ENCODE results near the gene PXN. TPM values are rescaled to one million over a fixed set of nuclear protein-coding genes. Genes with fewer than 3 reads are reported as not detected.
"Not testable (repeated sequence)": the region's sequence is repeated elsewhere in the genome, so short reads cannot be mapped to it uniquely, and the experiment has no call there.

Gene PXN
- total and polyA plus RNA-seq, 4 donors, result 6.0 to 13.1 (median 12.3) TPM

GRCh38 chr12:120197542-120197887 lies 68.0 kb downstream of the PXN start:
- no peak overlapping the region for H3K4me3 ChIP-seq (ENCODE audit: low read depth in 1 of 3, low read length in 3 of 3)
- H3K9ac ChIP-seq (ENCODE audit: low read depth in 1 of 2, low read length in 2 of 2), result no peak overlapping the region
- H3K27ac ChIP-seq (ENCODE audit: low read depth in 1 of 2, low read length in 2 of 2), result no peak overlapping the region
- no peaks in the 10 kb centered on the region for H3K27me3 ChIP-seq (ENCODE audit: control insufficient read depth in 4 of 4, insufficient read depth in 4 of 4, low read length in 3 of 4)
- WGBS, result 88% methylated on average over 4 of the region's 4 CpGs
- TF ChIP-seq TAF1 (conservative IDR thresholded peaks at IDR 0.05) (no peak), GABPA (IDR thresholded peaks at IDR 0.05 in 1 of 2, conservative IDR thresholded peaks at IDR 0.05 in 1 of 2) (no peak), YY1 (IDR thresholded peaks at IDR 0.05) (no peak), HNF4A (conservative IDR thresholded peaks at IDR 0.05) (no peak)
- TF ChIP-seq, protein P1, sequence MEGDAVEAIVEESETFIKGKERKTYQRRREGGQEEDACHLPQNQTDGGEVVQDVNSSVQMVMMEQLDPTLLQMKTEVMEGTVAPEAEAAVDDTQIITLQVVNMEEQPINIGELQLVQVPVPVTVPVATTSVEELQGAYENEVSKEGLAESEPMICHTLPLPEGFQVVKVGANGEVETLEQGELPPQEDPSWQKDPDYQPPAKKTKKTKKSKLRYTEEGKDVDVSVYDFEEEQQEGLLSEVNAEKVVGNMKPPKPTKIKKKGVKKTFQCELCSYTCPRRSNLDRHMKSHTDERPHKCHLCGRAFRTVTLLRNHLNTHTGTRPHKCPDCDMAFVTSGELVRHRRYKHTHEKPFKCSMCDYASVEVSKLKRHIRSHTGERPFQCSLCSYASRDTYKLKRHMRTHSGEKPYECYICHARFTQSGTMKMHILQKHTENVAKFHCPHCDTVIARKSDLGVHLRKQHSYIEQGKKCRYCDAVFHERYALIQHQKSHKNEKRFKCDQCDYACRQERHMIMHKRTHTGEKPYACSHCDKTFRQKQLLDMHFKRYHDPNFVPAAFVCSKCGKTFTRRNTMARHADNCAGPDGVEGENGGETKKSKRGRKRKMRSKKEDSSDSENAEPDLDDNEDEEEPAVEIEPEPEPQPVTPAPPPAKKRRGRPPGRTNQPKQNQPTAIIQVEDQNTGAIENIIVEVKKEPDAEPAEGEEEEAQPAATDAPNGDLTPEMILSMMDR (IDR thresholded peaks at IDR 0.05; ENCODE audit: low read depth, low read length, missing input control), result no peak
- peaks cover 5 to 47% (median 44%) of the 10 kb centered on the region in 4 donors for H3K4me1 ChIP-seq (ENCODE audit: control insufficient read depth in 4 of 4, insufficient read depth in 4 of 4, low read length in 3 of 4)
- H3K9me3 ChIP-seq (ENCODE audit: control insufficient read depth in 4 of 4, low read length in 3 of 4), result no peaks in the 10 kb centered on the region
- no peak for DNase-seq (ENCODE audit: low spot score)
- H3K36me3 ChIP-seq (ENCODE audit: control insufficient read depth in 4 of 4, insufficient read depth in 3 of 4, low read depth in 1 of 4, low read length in 3 of 4), result peaks cover 5 to 34% (median 26%) of the 10 kb centered on the region in 4 donors

DNA sequence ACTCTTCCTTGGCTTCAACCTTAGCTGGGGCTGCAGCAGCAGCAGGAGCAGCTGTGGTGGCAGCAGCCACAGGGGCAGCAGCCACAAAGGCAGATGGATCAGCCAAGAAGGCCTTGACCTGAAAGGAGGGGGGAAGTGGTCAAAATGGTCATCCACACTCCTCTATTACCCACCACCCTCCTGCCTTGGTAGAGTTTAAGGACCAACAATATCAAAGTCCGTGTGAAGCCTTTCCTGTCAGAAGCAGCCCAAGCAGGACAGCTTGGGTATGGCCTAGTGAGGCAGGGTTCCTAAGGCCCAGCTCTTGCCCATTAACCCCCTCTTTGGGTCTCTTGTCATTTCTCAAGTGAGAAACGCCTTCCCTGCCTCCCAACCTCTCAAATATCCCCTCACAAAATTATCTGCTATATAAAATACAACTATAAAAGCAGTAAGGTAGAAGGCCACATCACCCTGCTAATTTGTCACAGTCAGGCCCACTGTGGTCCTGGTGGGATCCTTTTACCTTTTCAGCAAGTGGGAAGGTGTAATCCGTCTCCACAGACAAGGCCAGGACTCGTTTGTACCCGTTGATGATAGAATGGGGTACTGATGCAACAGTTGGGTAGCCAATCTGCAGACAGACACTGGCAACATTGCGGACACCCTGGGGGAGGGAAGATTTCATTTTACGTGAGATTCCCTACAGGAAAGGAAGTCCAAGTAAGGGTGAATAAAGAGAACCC lies 68.6 kb downstream of the PXN start:
- not testable (repeated sequence) for DNase-seq (ENCODE audit: low spot score); H3K9ac ChIP-seq (ENCODE audit: low read depth in 1 of 2, low read length in 2 of 2); H3K9me3 ChIP-seq (ENCODE audit: control insufficient read depth in 4 of 4, low read length in 3 of 4); H3K4me3 ChIP-seq (ENCODE audit: low read depth in 1 of 3, low read length in 3 of 3); H3K27me3 ChIP-seq (ENCODE audit: control insufficient read depth in 4 of 4, insufficient read depth in 4 of 4, low read length in 3 of 4); H3K27ac ChIP-seq (ENCODE audit: low read depth in 1 of 2, low read length in 2 of 2)
- Histone ChIP-seq H3K4me1 (ENCODE audit: control insufficient read depth in 4 of 4, insufficient read depth in 4 of 4, low read length in 3 of 4) (peaks cover 5 to 45% (median 40%) of the 10 kb centered on the region in 4 donors), H3K36me3 (ENCODE audit: control insufficient read depth in 4 of 4, insufficient read depth in 3 of 4, low read depth in 1 of 4, low read length in 3 of 4) (peaks cover 5 to 34% (median 26%) of the 10 kb centered on the region in 4 donors)
- 81% methylated on average over 7 of the region's 7 CpGs for WGBS

GRCh38 chr12:120196363-120196762 lies 69.2 kb downstream of the PXN start:
- no peak overlapping the region for H3K9ac ChIP-seq (ENCODE audit: low read depth in 1 of 2, low read length in 2 of 2)
- peak overlapping the region in 1 of 2 donors; percentile 94 for H3K27ac ChIP-seq (ENCODE audit: low read depth in 1 of 2, low read length in 2 of 2)
- 66% methylated on average over 1 of the region's 1 CpG for WGBS
- H3K4me1 ChIP-seq (ENCODE audit: control insufficient read depth in 4 of 4, insufficient read depth in 4 of 4, low read length in 3 of 4), result peaks cover 5 to 44% (median 39%) of the 10 kb centered on the region in 4 donors
- peaks cover 5 to 34% (median 26%) of the 10 kb centered on the region in 4 donors for H3K36me3 ChIP-seq (ENCODE audit: control insufficient read depth in 4 of 4, insufficient read depth in 3 of 4, low read depth in 1 of 4, low read length in 3 of 4)
- no peak for DNase-seq (ENCODE audit: low spot score)
- H3K9me3 ChIP-seq (ENCODE audit: control insufficient read depth in 4 of 4, low read length in 3 of 4), result no peaks in the 10 kb centered on the region
- H3K4me3 ChIP-seq (ENCODE audit: low read depth in 1 of 3, low read length in 3 of 3), result no peak overlapping the region
- TF ChIP-seq GABPA (IDR thresholded peaks at IDR 0.05 in 1 of 2, conservative IDR thresholded peaks at IDR 0.05 in 1 of 2) (no peak), HNF4G (IDR thresholded peaks at IDR 0.05) (no peak), REST (IDR thresholded peaks at IDR 0.05) (no peak), SP1 (IDR thresholded peaks at IDR 0.05) (no peak), TAF1 (conservative IDR thresholded peaks at IDR 0.05) (no peak)
- TF ChIP-seq, protein P2, sequence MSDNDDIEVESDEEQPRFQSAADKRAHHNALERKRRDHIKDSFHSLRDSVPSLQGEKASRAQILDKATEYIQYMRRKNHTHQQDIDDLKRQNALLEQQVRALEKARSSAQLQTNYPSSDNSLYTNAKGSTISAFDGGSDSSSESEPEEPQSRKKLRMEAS (IDR thresholded peaks at IDR 0.05), result no peak
- TF ChIP-seq, protein P1 (IDR thresholded peaks at IDR 0.05; ENCODE audit: low read depth, low read length, missing input control), result no peak
- TF ChIP-seq, protein P3, sequence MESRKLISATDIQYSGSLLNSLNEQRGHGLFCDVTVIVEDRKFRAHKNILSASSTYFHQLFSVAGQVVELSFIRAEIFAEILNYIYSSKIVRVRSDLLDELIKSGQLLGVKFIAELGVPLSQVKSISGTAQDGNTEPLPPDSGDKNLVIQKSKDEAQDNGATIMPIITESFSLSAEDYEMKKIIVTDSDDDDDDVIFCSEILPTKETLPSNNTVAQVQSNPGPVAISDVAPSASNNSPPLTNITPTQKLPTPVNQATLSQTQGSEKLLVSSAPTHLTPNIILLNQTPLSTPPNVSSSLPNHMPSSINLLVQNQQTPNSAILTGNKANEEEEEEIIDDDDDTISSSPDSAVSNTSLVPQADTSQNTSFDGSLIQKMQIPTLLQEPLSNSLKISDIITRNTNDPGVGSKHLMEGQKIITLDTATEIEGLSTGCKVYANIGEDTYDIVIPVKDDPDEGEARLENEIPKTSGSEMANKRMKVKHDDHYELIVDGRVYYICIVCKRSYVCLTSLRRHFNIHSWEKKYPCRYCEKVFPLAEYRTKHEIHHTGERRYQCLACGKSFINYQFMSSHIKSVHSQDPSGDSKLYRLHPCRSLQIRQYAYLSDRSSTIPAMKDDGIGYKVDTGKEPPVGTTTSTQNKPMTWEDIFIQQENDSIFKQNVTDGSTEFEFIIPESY (IDR thresholded peaks at IDR 0.05), result no peak
- TF ChIP-seq, protein P4, sequence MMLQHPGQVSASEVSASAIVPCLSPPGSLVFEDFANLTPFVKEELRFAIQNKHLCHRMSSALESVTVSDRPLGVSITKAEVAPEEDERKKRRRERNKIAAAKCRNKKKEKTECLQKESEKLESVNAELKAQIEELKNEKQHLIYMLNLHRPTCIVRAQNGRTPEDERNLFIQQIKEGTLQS (IDR thresholded peaks at IDR 0.05), result no peak
- no peaks in the 10 kb centered on the region for H3K27me3 ChIP-seq (ENCODE audit: control insufficient read depth in 4 of 4, insufficient read depth in 4 of 4, low read length in 3 of 4)
